Activated CD4-positive, alpha-beta memory T cell treated with anti-CD3 and anti-CD28 coated beads, Interleukin-2, amount 10 ng/mL, durations not matched to agents 7 days and 5 days (primary cell): ENCODE data around the gene WDR54. TPM values are rescaled to one million over a fixed set of nuclear protein-coding genes. Genes with fewer than 3 reads are reported as not detected.

Experiments used
- CTCF ChIA-PET: fragments of 350-600 bp; sonication (Branson Sonifier 250); formaldehyde crosslinking; loops from one replicate; lab custom pipeline; 2021; ENCODE audit warnings: antibody characterized with exemption, inconsistent platforms; lab: Charles Lee
- POLR2A ChIA-PET: fragments of 350-600 bp; sonication (Branson Sonifier 250); formaldehyde crosslinking; loops from one replicate; lab custom pipeline; 2021; ENCODE audit warnings: antibody characterized with exemption; lab: Charles Lee
- DNase-seq: peaks from one replicate; pipeline ENCODE4 v3.0.0-alpha.2; 2020
- H3K27ac Mint-ChIP-seq: one replicate; pipeline ENCODE4 v1.8.0; 2021; ENCODE audit warnings: mild to moderate bottlenecking, mixed read lengths
- H3K27me3 Mint-ChIP-seq: one replicate; pipeline ENCODE4 v1.8.0; 2021; ENCODE audit warnings: mixed read lengths
- H3K36me3 Mint-ChIP-seq: one replicate; pipeline ENCODE4 v1.8.0; 2021; ENCODE audit warnings: low read depth, mixed read lengths
- H3K4me1 Mint-ChIP-seq: one replicate; pipeline ENCODE4 v1.8.0; 2021; ENCODE audit warnings: mixed read lengths
- H3K4me3 Mint-ChIP-seq: one replicate; pipeline ENCODE4 v1.8.0; 2021; ENCODE audit warnings: mild to moderate bottlenecking, mixed read lengths
- H3K9me3 Mint-ChIP-seq: one replicate; pipeline ENCODE4 v1.8.0; 2021; ENCODE audit warnings: mixed read lengths
- total RNA-seq, 2 experiments: library from RNA; stranded (reverse); gene quantifications; one replicate each; pipeline ENCODE4 v1.2.3, GENCODE V29; 2021

The WDR54 gene
- total RNA-seq, 2 experiments from 2014 or later, result 102 to 105 TPM

- no peak overlapping the region for H3K4me3 Mint-ChIP-seq
These were observed 36.1 kb upstream of the WDR54 start for GRCh38 chr2:74385396-74385795.

GRCh38 chr2:74387346-74387745, 34.2 kb upstream of the WDR54 start:
- Mint-ChIP-seq H3K36me3 (no peaks in the 10 kb centered on the region), H3K4me3 (no peak overlapping the region), H3K4me1 (peaks cover 11% of the 10 kb centered on the region), H3K27me3 (no peaks in the 10 kb centered on the region), H3K9me3 (no peaks in the 10 kb centered on the region), H3K27ac (no peak overlapping the region)
- ChIA-PET POLR2A (no interaction called here), CTCF (interaction anchor here (1.1 kb wide), 1 partner anchor 52 kb away, joined by 3 read pairs; no protein-coding TSS in a partner anchor)
- no peak for DNase-seq

More at GRCh38 chr2:74385396-74385795, 36.1 kb upstream of the WDR54 start:
- no peaks in the 10 kb centered on the region for H3K27me3 Mint-ChIP-seq
- H3K4me1 Mint-ChIP-seq, result peaks cover 11% of the 10 kb centered on the region
- H3K36me3 Mint-ChIP-seq, result peaks cover 3% of the 10 kb centered on the region
- ChIA-PET CTCF (interaction anchor here (0.6 to 1.2 kb wide), 2 partner anchors 50 to 1323 kb away, joined by 3 to 4 read pairs; no protein-coding TSS in a partner anchor), POLR2A (no interaction called here)
- no peaks in the 10 kb centered on the region for H3K9me3 Mint-ChIP-seq
- no peak for DNase-seq
- H3K27ac Mint-ChIP-seq, result no peak overlapping the region

- no peaks in the 10 kb centered on the region for H3K36me3 Mint-ChIP-seq
- peaks cover 12% of the 10 kb centered on the region for H3K4me1 Mint-ChIP-seq
- H3K27ac Mint-ChIP-seq, result no peak overlapping the region
- ChIA-PET CTCF (interaction anchor here (0.7 to 3.0 kb wide), 15 partner anchors 8 to 566 kb away, joined by 3 to 19 read pairs (median 4); partner anchors contain the start of genes BOLA3, C2orf81, DCTN1 and MOB1A), POLR2A (interaction anchor here (0.5 to 2.6 kb wide), 14 partner anchors 9 to 460 kb away, joined by 3 to 15 read pairs (median 4); partner anchors contain the start of genes BOLA3, C2orf81, DCTN1 and INO80B)
- no peaks in the 10 kb centered on the region for H3K9me3 Mint-ChIP-seq
- no peak for DNase-seq
- no peak overlapping the region for H3K4me3 Mint-ChIP-seq
- H3K27me3 Mint-ChIP-seq, result peaks cover 6% of the 10 kb centered on the region
These were observed 30.9 kb upstream of the WDR54 start for GRCh38 chr2:74390606-74391005.

GRCh38 chr2:74391209-74391579, 30.3 kb upstream of the WDR54 start:
- Mint-ChIP-seq H3K9me3 (no peaks in the 10 kb centered on the region), H3K27ac (peak overlapping the region; percentile 73), H3K27me3 (peaks cover 6% of the 10 kb centered on the region), H3K36me3 (no peaks in the 10 kb centered on the region), H3K4me3 (peak overlapping the region; percentile 94), H3K4me1 (peaks cover 12% of the 10 kb centered on the region)
- ChIA-PET POLR2A (interaction anchor here (0.6 to 2.6 kb wide), 21 partner anchors 9 to 654 kb away, joined by 3 to 15 read pairs (median 3); partner anchors contain the start of genes BOLA3, C2orf81, CCDC142 and DCTN1), CTCF (interaction anchor here (0.6 to 3.0 kb wide), 35 partner anchors 9 to 654 kb away, joined by 3 to 19 read pairs (median 4); partner anchors contain the start of genes BOLA3, C2orf81, DCTN1 and MOB1A)
- no peak for DNase-seq

GRCh38 chr2:74391580-74392448, 29.7 kb upstream of the WDR54 start:
- Mint-ChIP-seq H3K4me1 (peaks cover 12% of the 10 kb centered on the region), H3K27me3 (peaks cover 6% of the 10 kb centered on the region), H3K36me3 (no peaks in the 10 kb centered on the region), H3K9me3 (no peaks in the 10 kb centered on the region), H3K4me3 (peak overlapping the region; percentile 94), H3K27ac (peak overlapping the region; percentile 96)
- peak; percentile 95 for DNase-seq
- POLR2A ChIA-PET, result interaction anchor here (0.6 to 2.6 kb wide), 21 partner anchors 10 to 655 kb away, joined by 3 to 15 read pairs (median 3); partner anchors contain the start of genes BOLA3, C2orf81, CCDC142 and DCTN1
- CTCF ChIA-PET, result interaction anchor here (0.6 to 3.0 kb wide), 34 partner anchors 9 to 655 kb away, joined by 3 to 19 read pairs (median 4); partner anchors contain the start of genes AUP1, BOLA3, C2orf81 and DCTN1

GRCh38 chr2:74392449-74392743, 29.1 kb upstream of the WDR54 start:
- ChIA-PET POLR2A (interaction anchor here (0.6 to 2.6 kb wide), 12 partner anchors 17 to 655 kb away, joined by 3 to 15 read pairs (median 4); partner anchors contain the start of genes BOLA3, C2orf81, CCDC142 and MOB1A), CTCF (interaction anchor here (0.9 to 3.0 kb wide), 20 partner anchors 8 to 656 kb away, joined by 3 to 19 read pairs (median 6); partner anchors contain the start of genes AUP1, C2orf81, DCTN1 and HTRA2)
- Mint-ChIP-seq H3K4me3 (no peak overlapping the region), H3K36me3 (no peaks in the 10 kb centered on the region), H3K4me1 (peaks cover 12% of the 10 kb centered on the region), H3K27ac (no peak overlapping the region), H3K9me3 (no peaks in the 10 kb centered on the region), H3K27me3 (peaks cover 6% of the 10 kb centered on the region)
- DNase-seq, result no peak

GRCh38 chr2:74393525-74393924, 28.0 kb upstream of the WDR54 start:
- Mint-ChIP-seq H3K4me1 (peaks cover 12% of the 10 kb centered on the region), H3K4me3 (no peak overlapping the region), H3K27me3 (peaks cover 6% of the 10 kb centered on the region), H3K27ac (no peak overlapping the region), H3K36me3 (no peaks in the 10 kb centered on the region), H3K9me3 (no peaks in the 10 kb centered on the region)
- DNase-seq, result no peak
- ChIA-PET POLR2A (no interaction called here), CTCF (no interaction called here)

- ChIA-PET CTCF (interaction anchor here (1.2 kb wide), 1 partner anchor 572 kb away, joined by 4 read pairs; no protein-coding TSS in a partner anchor), POLR2A (no interaction called here)
- Mint-ChIP-seq H3K4me3 (no peak overlapping the region), H3K9me3 (no peaks in the 10 kb centered on the region), H3K36me3 (no peaks in the 10 kb centered on the region), H3K4me1 (peaks cover 9% of the 10 kb centered on the region), H3K27ac (no peak overlapping the region), H3K27me3 (peaks cover 6% of the 10 kb centered on the region)
- DNase-seq, result no peak
These were observed 25.4 kb upstream of the WDR54 start for GRCh38 chr2:74396149-74396548.

GRCh38 chr2:74399785-74400184, 21.7 kb upstream of the WDR54 start:
- Mint-ChIP-seq H3K36me3 (no peaks in the 10 kb centered on the region), H3K4me1 (no peaks in the 10 kb centered on the region), H3K9me3 (no peaks in the 10 kb centered on the region), H3K27ac (no peak overlapping the region), H3K27me3 (peaks cover 5% of the 10 kb centered on the region), H3K4me3 (no peak overlapping the region)
- ChIA-PET CTCF (interaction anchor here (0.6 to 3.1 kb wide), 5 partner anchors 8 to 158 kb away, joined by 3 to 19 read pairs (median 5); no protein-coding TSS in a partner anchor), POLR2A (no interaction called here)
- DNase-seq, result no peak

GRCh38 chr2:74401891-74402290, 19.6 kb upstream of the WDR54 start:
- POLR2A ChIA-PET, result no interaction called here
- no peak overlapping the region for H3K4me3 Mint-ChIP-seq
- no peak for DNase-seq
- CTCF ChIA-PET, result interaction anchor here (0.7 to 3.1 kb wide), 10 partner anchors 8 to 577 kb away, joined by 3 to 19 read pairs (median 4); partner anchors contain the start of gene STAMBP
- H3K4me1 Mint-ChIP-seq, result peaks cover 2% of the 10 kb centered on the region
- no peaks in the 10 kb centered on the region for H3K9me3 Mint-ChIP-seq
- H3K36me3 Mint-ChIP-seq, result no peaks in the 10 kb centered on the region
- H3K27ac Mint-ChIP-seq, result no peak overlapping the region
- H3K27me3 Mint-ChIP-seq, result peaks cover 6% of the 10 kb centered on the region

- Mint-ChIP-seq H3K36me3 (no peaks in the 10 kb centered on the region), H3K27ac (no peak overlapping the region), H3K9me3 (no peaks in the 10 kb centered on the region), H3K27me3 (peaks cover 21% of the 10 kb centered on the region), H3K4me3 (no peak overlapping the region), H3K4me1 (peaks cover 2% of the 10 kb centered on the region)
- DNase-seq, result no peak
- POLR2A ChIA-PET, result no interaction called here
- CTCF ChIA-PET, result no interaction called here
These were observed 15.5 kb upstream of the WDR54 start for GRCh38 chr2:74406035-74406434.

GRCh38 chr2:74407682-74408081, 13.8 kb upstream of the WDR54 start:
- no peaks in the 10 kb centered on the region for H3K36me3 Mint-ChIP-seq
- DNase-seq, result no peak
- ChIA-PET CTCF (no interaction called here), POLR2A (interaction anchor here (0.8 kb wide), 1 partner anchor 11 kb away, joined by 3 read pairs; no protein-coding TSS in a partner anchor)
- peaks cover 2% of the 10 kb centered on the region for H3K4me1 Mint-ChIP-seq
- peaks cover 21% of the 10 kb centered on the region for H3K27me3 Mint-ChIP-seq
- no peak overlapping the region for H3K4me3 Mint-ChIP-seq
- no peaks in the 10 kb centered on the region for H3K9me3 Mint-ChIP-seq
- no peak overlapping the region for H3K27ac Mint-ChIP-seq
